ENCODE results near the gene DNASE1L3.

DNA sequence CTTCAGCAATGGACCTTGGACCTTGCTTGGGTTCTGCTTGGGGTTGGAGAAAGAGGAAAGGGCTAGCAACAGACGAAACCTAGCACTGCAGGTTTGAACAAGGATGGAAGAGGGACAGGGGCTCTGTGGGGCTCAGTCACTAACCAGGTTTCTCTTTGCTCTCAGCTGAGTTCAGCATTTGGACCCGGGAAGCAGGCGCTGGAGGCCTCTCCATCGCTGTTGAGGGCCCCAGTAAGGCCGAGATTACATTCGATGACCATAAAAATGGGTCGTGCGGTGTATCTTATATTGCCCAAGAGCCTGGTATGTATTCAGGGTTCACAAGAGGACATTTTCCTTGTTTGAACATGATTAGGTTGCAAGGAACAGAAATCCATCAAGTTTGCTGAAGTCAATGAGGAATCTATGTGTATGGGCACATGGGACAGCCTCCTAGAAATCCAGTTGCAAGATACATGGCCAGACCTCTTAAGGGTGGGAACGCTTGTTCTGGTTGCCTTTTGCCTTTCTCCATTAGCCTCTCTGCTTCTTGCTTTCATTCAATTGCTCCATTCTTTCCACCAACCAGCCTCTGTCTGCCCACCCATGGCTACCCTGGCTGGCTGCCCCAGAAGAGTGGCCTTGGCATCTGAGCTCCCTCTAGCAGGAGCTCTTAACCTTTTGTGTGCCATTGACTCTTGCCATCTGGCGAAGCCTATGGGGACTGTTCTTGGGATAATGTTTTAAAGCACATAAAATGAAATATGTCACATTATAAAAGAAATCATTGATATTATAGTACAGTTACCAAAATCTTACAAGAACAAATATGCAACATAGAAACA, 55.9 kb downstream of the DNASE1L3 start:
- TF ChIP-seq, protein P1, sequence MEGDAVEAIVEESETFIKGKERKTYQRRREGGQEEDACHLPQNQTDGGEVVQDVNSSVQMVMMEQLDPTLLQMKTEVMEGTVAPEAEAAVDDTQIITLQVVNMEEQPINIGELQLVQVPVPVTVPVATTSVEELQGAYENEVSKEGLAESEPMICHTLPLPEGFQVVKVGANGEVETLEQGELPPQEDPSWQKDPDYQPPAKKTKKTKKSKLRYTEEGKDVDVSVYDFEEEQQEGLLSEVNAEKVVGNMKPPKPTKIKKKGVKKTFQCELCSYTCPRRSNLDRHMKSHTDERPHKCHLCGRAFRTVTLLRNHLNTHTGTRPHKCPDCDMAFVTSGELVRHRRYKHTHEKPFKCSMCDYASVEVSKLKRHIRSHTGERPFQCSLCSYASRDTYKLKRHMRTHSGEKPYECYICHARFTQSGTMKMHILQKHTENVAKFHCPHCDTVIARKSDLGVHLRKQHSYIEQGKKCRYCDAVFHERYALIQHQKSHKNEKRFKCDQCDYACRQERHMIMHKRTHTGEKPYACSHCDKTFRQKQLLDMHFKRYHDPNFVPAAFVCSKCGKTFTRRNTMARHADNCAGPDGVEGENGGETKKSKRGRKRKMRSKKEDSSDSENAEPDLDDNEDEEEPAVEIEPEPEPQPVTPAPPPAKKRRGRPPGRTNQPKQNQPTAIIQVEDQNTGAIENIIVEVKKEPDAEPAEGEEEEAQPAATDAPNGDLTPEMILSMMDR (IDR thresholded peaks at IDR 0.05; ENCODE audit: poor library complexity, severe bottlenecking), result no peak
- no peak for TF ChIP-seq EP300 (conservative IDR thresholded peaks at IDR 0.05; ENCODE audit: poor library complexity, severe bottlenecking)

Data from neural cell (in vitro differentiated cells).